Liver (tissue), 9 donors: ENCODE results near the gene KNDC1. TPM values are rescaled to one million over a fixed set of nuclear protein-coding genes. Genes with fewer than 3 reads are reported as not detected.

Source experiments
- DNase-seq: peaks from one replicate; pipeline ENCODE4 v3.0.0-alpha.2; 2017; ENCODE audit warnings: low spot score
- H3K27ac ChIP-seq, 2 donors: one replicate each; pipeline ENCODE4 v1.7.0; 2013; ENCODE audit warnings: inconsistent platforms in 2 of 2, low read length in 2 of 2, control low read depth in 1 of 2, low read depth in 1 of 2, mild to moderate bottlenecking in 1 of 2
- H3K27me3 ChIP-seq, 4 donors: one replicate each; pipeline versions ENCODE4 v1.6.1 to v1.7.0; 2013; ENCODE audit warnings: low read length in 3 of 4, inconsistent platforms in 1 of 4, mild to moderate bottlenecking in 1 of 4, moderate library complexity in 1 of 4; ENCODE audit not compliant: control insufficient read depth in 4 of 4, insufficient read depth in 4 of 4
- H3K36me3 ChIP-seq, 4 donors: one replicate each; pipeline versions ENCODE4 v1.6.1 to v1.7.0; 2013; ENCODE audit warnings: low read length in 3 of 4, mild to moderate bottlenecking in 3 of 4, low read depth in 1 of 4, moderate library complexity in 1 of 4; ENCODE audit not compliant: control insufficient read depth in 4 of 4, insufficient read depth in 3 of 4
- H3K4me1 ChIP-seq, 4 donors: one replicate each; pipeline versions ENCODE4 v1.6.1 to v1.7.0; 2013; ENCODE audit warnings: low read length in 3 of 4, mild to moderate bottlenecking in 3 of 4, moderate library complexity in 1 of 4; ENCODE audit not compliant: control insufficient read depth in 4 of 4, insufficient read depth in 4 of 4
- H3K4me3 ChIP-seq, 3 donors: one replicate each; pipeline versions ENCODE4 v1.6.1 to v1.7.0; 2013; ENCODE audit warnings: low read length in 3 of 3, control low read depth in 1 of 3, low read depth in 1 of 3, mild to moderate bottlenecking in 1 of 3
- H3K9ac ChIP-seq, 2 donors: one replicate each; pipeline ENCODE4 v1.7.0; 2013; ENCODE audit warnings: low read length in 2 of 2, mild to moderate bottlenecking in 2 of 2, moderate library complexity in 2 of 2, control low read depth in 1 of 2, low read depth in 1 of 2
- H3K9me3 ChIP-seq, 4 donors: one replicate each; pipeline versions ENCODE4 v1.6.1 to v1.7.0; 2013; ENCODE audit warnings: low read length in 3 of 4; ENCODE audit not compliant: control insufficient read depth in 4 of 4
- ATF3 ChIP-seq: IDR thresholded peaks from 2 replicates; pipeline ENCODE4 v1.6.1; 2016; ENCODE audit warnings: antibody characterized with exemption
- CTCF ChIP-seq: fragments of 150-350 bp; IDR thresholded peaks from 2 replicates; pipeline ENCODE4 v1.5.1; 2017; ENCODE audit warnings: improper control_type of control experiment, low read depth, low read length; ENCODE audit not compliant: missing input control
- EGR1 ChIP-seq, 2 donors: IDR thresholded peaks; 2 replicates each; pipeline ENCODE4 v1.6.1; 2016 to 2018; ENCODE audit warnings: antibody characterized with exemption in 2 of 2, low read depth in 2 of 2
- FOXA1 ChIP-seq: IDR thresholded peaks from 2 replicates; pipeline ENCODE4 v1.6.1; 2016; ENCODE audit warnings: antibody characterized with exemption
- FOXA2 ChIP-seq: IDR thresholded peaks from 2 replicates; pipeline ENCODE4 v1.6.1; 2016; ENCODE audit warnings: antibody characterized with exemption
- GABPA ChIP-seq, 2 donors: IDR thresholded peaks in 1 of 2; conservative IDR thresholded peaks in 1 of 2; 2 replicates each; pipeline ENCODE4 v1.6.1; 2016; ENCODE audit warnings: antibody characterized with exemption in 2 of 2, mild to moderate bottlenecking in 1 of 2, moderate library complexity in 1 of 2
- HNF4A ChIP-seq, 2 donors: conservative IDR thresholded peaks; 2 replicates each; pipeline ENCODE4 v1.6.1; 2016; ENCODE audit warnings: antibody characterized with exemption in 2 of 2, mild to moderate bottlenecking in 2 of 2
- HNF4G ChIP-seq: IDR thresholded peaks from 2 replicates; pipeline ENCODE4 v1.6.1; 2016; ENCODE audit warnings: antibody characterized with exemption
- JUND ChIP-seq, 2 donors: IDR thresholded peaks; 2 replicates each; pipeline ENCODE4 v1.6.1; 2016; ENCODE audit warnings: antibody characterized with exemption in 2 of 2
- MAX ChIP-seq: IDR thresholded peaks from 2 replicates; pipeline ENCODE4 v1.6.1; 2016; ENCODE audit warnings: antibody characterized with exemption
- NR2F2 ChIP-seq: IDR thresholded peaks from 2 replicates; pipeline ENCODE4 v1.6.1; 2016; ENCODE audit warnings: antibody characterized with exemption
- RAD21 ChIP-seq, 2 donors: IDR thresholded peaks; 2 replicates each; pipeline ENCODE4 v1.6.1; 2016; ENCODE audit warnings: antibody characterized with exemption in 2 of 2, mild to moderate bottlenecking in 2 of 2
- REST ChIP-seq: IDR thresholded peaks from 2 replicates; pipeline ENCODE4 v1.6.1; 2016; ENCODE audit warnings: antibody characterized with exemption, mild to moderate bottlenecking
- RXRA ChIP-seq, 2 donors: IDR thresholded peaks; 2 replicates each; pipeline ENCODE4 v1.6.1; 2017 to 2018; ENCODE audit warnings: antibody characterized with exemption in 2 of 2, mild to moderate bottlenecking in 1 of 2
- SP1 ChIP-seq: IDR thresholded peaks from 2 replicates; pipeline ENCODE4 v1.6.1; 2018; ENCODE audit warnings: antibody characterized with exemption, mild to moderate bottlenecking
- TAF1 ChIP-seq: conservative IDR thresholded peaks from 2 replicates; pipeline ENCODE4 v1.6.1; 2016; ENCODE audit warnings: antibody characterized with exemption, mild to moderate bottlenecking
- YY1 ChIP-seq: IDR thresholded peaks from 2 replicates; pipeline ENCODE4 v1.6.1; 2016; ENCODE audit warnings: antibody characterized with exemption, mild to moderate bottlenecking
- WGBS: extraction: QIAGEN DNeasy Blood & Tissue Kit; methylation state at CpG from one replicate; pipeline ENCODE4 v1.1.7; 2013; 5-methylcytosine and 5-hydroxymethylcytosine counted together
- polyA plus RNA-seq, 2 donors: library from polyadenylated mRNA; stranded (reverse) in 1 of 2; unstranded in 1 of 2; fragments of 200-250 nt in 1 of 2; fragments of >200 nt in 1 of 2; fragmentation: Nextera tagmentation in 1 of 2; extraction: Ambion mirVana in 1 of 2; gene quantifications; one replicate each; pipeline versions ENCODE4 v1.2.1 to v1.2.3, GENCODE V29; 2013 to 2015
- total RNA-seq, 2 donors: library from RNA; depleted of rRNA; stranded (reverse); fragments of >200 nt; gene quantifications; one replicate each; pipeline ENCODE4 v1.2.3, GENCODE V29; 2014
- TF ChIP-seq, protein P1 (sequence below): IDR thresholded peaks from 2 replicates; pipeline ENCODE4 v1.6.1; 2016; ENCODE audit warnings: antibody characterized with exemption
- donor health status: healthy.
- donor health status: healthy.
- donor health status: healthy.
- donor health status: healthy.
- donor health status: healthy.

KNDC1 gene
- total and polyA plus RNA-seq, 4 donors = 0.53 to 12.9 (median 4.3) TPM

- 8% methylated on average over 27 of the region's 27 CpGs for WGBS
- Histone ChIP-seq H3K9me3 (no peaks in the 10 kb centered on the region), H3K9ac (no peak overlapping the region), H3K36me3 (no peaks in the 10 kb centered on the region), H3K4me3 (no peak overlapping the region), H3K4me1 (peaks cover 5 to 24% (median 14%) of the 10 kb centered on the region in 4 donors), H3K27ac (no peak overlapping the region), H3K27me3 (no peaks in the 10 kb centered on the region)
- DNase-seq = peak; percentile 55
- TF ChIP-seq GABPA (IDR thresholded peaks at IDR 0.05 in 1 of 2, conservative IDR thresholded peaks at IDR 0.05 in 1 of 2) (no peak), RXRA (IDR thresholded peaks at IDR 0.05) (no peak), ATF3 (no peak), MAX (no peak), HNF4A (conservative IDR thresholded peaks at IDR 0.05) (no peak), CTCF (peak; percentile 14), SP1 (no peak), RAD21 (IDR thresholded peaks at IDR 0.05) (peak in 1 of 2 donors; percentile 67), YY1 (no peak), TAF1 (no peak)
Observed at GRCh38 chr10:133257489-133258065, 97.6 kb downstream of the KNDC1 start.

- H3K9me3 ChIP-seq = no peaks in the 10 kb centered on the region
- H3K36me3 ChIP-seq = peaks cover 0 to 2% (median 0%) of the 10 kb centered on the region in 4 donors
- H3K4me1 ChIP-seq = peaks cover 5 to 24% (median 14%) of the 10 kb centered on the region in 4 donors
- 62% methylated on average over 21 of the region's 21 CpGs for WGBS
- no peak for DNase-seq
- no peaks in the 10 kb centered on the region for H3K27me3 ChIP-seq
- H3K4me3 ChIP-seq = no peak overlapping the region
- TF ChIP-seq HNF4G = no peak
- no peak for TF ChIP-seq REST
- no peak for TF ChIP-seq RAD21 (IDR thresholded peaks at IDR 0.05)
- no peak for TF ChIP-seq HNF4A (conservative IDR thresholded peaks at IDR 0.05)
- no peak for TF ChIP-seq SP1
- TF ChIP-seq NR2F2 = no peak
- TF ChIP-seq ATF3 = no peak
- no peak for TF ChIP-seq FOXA1
- TF ChIP-seq MAX = no peak
- TF ChIP-seq EGR1 (IDR thresholded peaks at IDR 0.05; ENCODE audit: low read depth in 2 of 2) = no peak
- TF ChIP-seq GABPA (IDR thresholded peaks at IDR 0.05 in 1 of 2, conservative IDR thresholded peaks at IDR 0.05 in 1 of 2) = no peak
- TF ChIP-seq RXRA (IDR thresholded peaks at IDR 0.05) = no peak
- TF ChIP-seq TAF1 = no peak
- TF ChIP-seq, protein P1, sequence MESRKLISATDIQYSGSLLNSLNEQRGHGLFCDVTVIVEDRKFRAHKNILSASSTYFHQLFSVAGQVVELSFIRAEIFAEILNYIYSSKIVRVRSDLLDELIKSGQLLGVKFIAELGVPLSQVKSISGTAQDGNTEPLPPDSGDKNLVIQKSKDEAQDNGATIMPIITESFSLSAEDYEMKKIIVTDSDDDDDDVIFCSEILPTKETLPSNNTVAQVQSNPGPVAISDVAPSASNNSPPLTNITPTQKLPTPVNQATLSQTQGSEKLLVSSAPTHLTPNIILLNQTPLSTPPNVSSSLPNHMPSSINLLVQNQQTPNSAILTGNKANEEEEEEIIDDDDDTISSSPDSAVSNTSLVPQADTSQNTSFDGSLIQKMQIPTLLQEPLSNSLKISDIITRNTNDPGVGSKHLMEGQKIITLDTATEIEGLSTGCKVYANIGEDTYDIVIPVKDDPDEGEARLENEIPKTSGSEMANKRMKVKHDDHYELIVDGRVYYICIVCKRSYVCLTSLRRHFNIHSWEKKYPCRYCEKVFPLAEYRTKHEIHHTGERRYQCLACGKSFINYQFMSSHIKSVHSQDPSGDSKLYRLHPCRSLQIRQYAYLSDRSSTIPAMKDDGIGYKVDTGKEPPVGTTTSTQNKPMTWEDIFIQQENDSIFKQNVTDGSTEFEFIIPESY = no peak
- no peak for TF ChIP-seq JUND (IDR thresholded peaks at IDR 0.05)
- TF ChIP-seq CTCF = no peak
- TF ChIP-seq YY1 = no peak
- TF ChIP-seq FOXA2 = no peak
- H3K9ac ChIP-seq = no peak overlapping the region
- H3K27ac ChIP-seq = peak overlapping the region; percentile 7 to 17
Observed at GRCh38 chr10:133258066-133258817, 98.2 kb downstream of the KNDC1 start.
